Measurements from ENCODE around the gene CYB561D1.

DNA sequence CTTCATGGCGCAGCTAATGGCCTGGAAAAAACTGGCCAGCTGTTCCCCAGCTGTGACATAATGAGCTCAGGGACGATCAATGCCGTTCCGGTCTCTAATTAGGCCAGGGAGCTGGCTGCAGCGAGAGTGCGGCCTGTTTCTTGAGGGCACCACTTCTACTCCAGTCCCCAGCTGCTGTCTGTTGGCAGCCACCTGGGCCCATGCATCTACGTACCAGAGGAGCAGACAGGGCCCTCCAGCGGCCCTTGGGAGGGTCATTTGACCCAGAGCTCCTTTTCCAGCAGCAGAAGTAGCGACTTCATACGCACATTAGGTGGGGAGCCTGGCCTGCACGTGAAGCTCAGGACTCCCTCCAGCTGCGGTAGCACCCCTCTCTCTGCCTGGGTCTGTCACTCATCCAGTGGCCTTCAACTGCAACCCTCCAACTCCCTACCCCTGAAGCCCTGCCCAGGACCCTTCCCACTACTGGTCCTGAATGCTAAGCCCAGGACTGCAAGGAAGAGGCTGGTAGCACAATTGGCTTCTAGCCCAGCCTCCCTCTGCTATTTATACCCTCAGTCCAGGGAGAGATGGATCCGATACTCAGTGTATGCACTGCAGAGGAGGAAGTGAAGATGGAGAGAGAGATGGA, 36.7 kb downstream of the CYB561D1 start:
- TF ChIP-seq, protein P1, sequence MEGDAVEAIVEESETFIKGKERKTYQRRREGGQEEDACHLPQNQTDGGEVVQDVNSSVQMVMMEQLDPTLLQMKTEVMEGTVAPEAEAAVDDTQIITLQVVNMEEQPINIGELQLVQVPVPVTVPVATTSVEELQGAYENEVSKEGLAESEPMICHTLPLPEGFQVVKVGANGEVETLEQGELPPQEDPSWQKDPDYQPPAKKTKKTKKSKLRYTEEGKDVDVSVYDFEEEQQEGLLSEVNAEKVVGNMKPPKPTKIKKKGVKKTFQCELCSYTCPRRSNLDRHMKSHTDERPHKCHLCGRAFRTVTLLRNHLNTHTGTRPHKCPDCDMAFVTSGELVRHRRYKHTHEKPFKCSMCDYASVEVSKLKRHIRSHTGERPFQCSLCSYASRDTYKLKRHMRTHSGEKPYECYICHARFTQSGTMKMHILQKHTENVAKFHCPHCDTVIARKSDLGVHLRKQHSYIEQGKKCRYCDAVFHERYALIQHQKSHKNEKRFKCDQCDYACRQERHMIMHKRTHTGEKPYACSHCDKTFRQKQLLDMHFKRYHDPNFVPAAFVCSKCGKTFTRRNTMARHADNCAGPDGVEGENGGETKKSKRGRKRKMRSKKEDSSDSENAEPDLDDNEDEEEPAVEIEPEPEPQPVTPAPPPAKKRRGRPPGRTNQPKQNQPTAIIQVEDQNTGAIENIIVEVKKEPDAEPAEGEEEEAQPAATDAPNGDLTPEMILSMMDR (IDR thresholded peaks at IDR 0.05) = no peak
- TF ChIP-seq POLR2A (IDR thresholded peaks at IDR 0.05) = no peak
